K562 (cell line): Measurements from ENCODE around the gene SLC49A3. TPM values are rescaled to one million over a fixed set of nuclear protein-coding genes. Genes with fewer than 3 reads are reported as not detected.
"Not testable (repeated sequence)": the region's sequence is repeated elsewhere in the genome, so short reads cannot be mapped to it uniquely, and the experiment has no call there.

Source experiments
- ATAC-seq: fragments of 200-7000 bp; cut with Tn5 transposase; 3 replicates; pipeline ENCODE4 v1.9.1; 2020; ENCODE audit warnings: moderate library complexity
- BruUV-seq: library from RNA; stranded (reverse); fragments of 400-500 nt; replicated peaks from 2 replicates; lab custom pipeline; 2021; lab: Mats Ljungman, UMichigan
- CTCF ChIA-PET: fragments of 300-600 bp; formaldehyde crosslinking; extraction: SDS; loops from one replicate; lab custom pipeline; 2021; ENCODE audit warnings: low intra/inter-chr PET ratio; lab: Yijun Ruan, JAX
- POLR2A ChIA-PET: fragments of 300-600, 350-650 bp; sonication (Branson Sonifier 250); formaldehyde crosslinking; extraction: SDS; loops from one replicate; lab custom pipeline; 2021; ENCODE audit warnings: antibody characterized with exemption, inconsistent platforms; lab: Yijun Ruan, JAX
- DNase-seq, 4 experiments: peaks; one replicate each; pipeline versions ENCODE4 v3.0.0 to v3.0.0-alpha.2; 2011 to 2018; ENCODE audit warnings: low spot score in 3 of 4, mixed read lengths in 3 of 4; ENCODE audit errors: extremely low read depth in 1 of 4
- FAIRE-seq: peaks from 2 replicates; lab custom pipeline; 2011; peaks lifted over from hg19 to GRCh38; lab: Jason Lieb, UNC
- H2AFZ ChIP-seq: 2 replicates; pipeline ENCODE4 v1.6.0; 2011; ENCODE audit warnings: low read depth, low read length, control low read depth, inconsistent platforms
- H3K27ac ChIP-seq: fragments of 200-600 bp; 3 replicates; pipeline ENCODE4 v1.8.0; 2011; ENCODE audit warnings: low read depth, mild to moderate bottlenecking, control low read depth, inconsistent platforms, low read length, moderate library complexity, mixed read lengths; ENCODE audit errors: extremely low read depth
- H3K27me3 ChIP-seq, 2 experiments: fragments of 300-600 bp in 1 of 2; 2 replicates in 1 of 2; 3 replicates in 1 of 2; pipeline versions ENCODE4 v1.6.0 to v1.8.0; 2011; ENCODE audit warnings: inconsistent platforms in 2 of 2, low read length in 2 of 2, mild to moderate bottlenecking in 1 of 2, mixed read lengths in 1 of 2, moderate library complexity in 1 of 2; ENCODE audit not compliant: control insufficient read depth in 2 of 2, insufficient read depth in 2 of 2
- H3K36me3 ChIP-seq: fragments of 300-600 bp; 3 replicates; pipeline ENCODE4 v1.8.0; 2011; ENCODE audit warnings: mild to moderate bottlenecking, low read length, inconsistent platforms; ENCODE audit not compliant: control insufficient read depth, insufficient read depth
- H3K4me1 ChIP-seq, 2 experiments: fragments of 200-600 bp in 1 of 2; replicated peaks in 1 of 2; 2 replicates in 1 of 2; 3 replicates in 1 of 2; pipeline versions ENCODE4 v1.5.1 to v1.8.0; 2011; ENCODE audit warnings: inconsistent platforms in 2 of 2, low read length in 2 of 2, mild to moderate bottlenecking in 1 of 2, mixed read lengths in 1 of 2, moderate library complexity in 1 of 2; ENCODE audit not compliant: control insufficient read depth in 2 of 2, insufficient read depth in 2 of 2
- H3K4me2 ChIP-seq: 2 replicates; pipeline ENCODE4 v1.6.1; 2011; ENCODE audit warnings: low read length, control low read depth, inconsistent platforms, mixed read lengths; ENCODE audit not compliant: insufficient read depth
- H3K4me3 ChIP-seq: fragments of 200-600 bp; sonication (generic), shearing (Covaris generic); 2 replicates; pipeline ENCODE4 v1.5.1; 2016; ENCODE audit warnings: control low read depth, inconsistent platforms
- H3K79me2 ChIP-seq: fragments of 200-600 bp; 3 replicates; pipeline ENCODE4 v1.8.0; 2011; ENCODE audit warnings: low read length, inconsistent platforms; ENCODE audit not compliant: control insufficient read depth, insufficient read depth
- H3K9ac ChIP-seq, 2 experiments: 2 replicates each; pipeline versions ENCODE4 v1.6.0 to v1.6.1; 2011; ENCODE audit warnings: low read depth in 2 of 2, low read length in 2 of 2, control low read depth in 1 of 2, inconsistent platforms in 1 of 2, mild to moderate bottlenecking in 1 of 2, mixed read lengths in 1 of 2; ENCODE audit not compliant: insufficient read depth in 1 of 2
- H3K9me1 ChIP-seq: one replicate; pipeline ENCODE4 v1.6.0; 2011; ENCODE audit warnings: inconsistent platforms, mild to moderate bottlenecking, low read length, moderate library complexity; ENCODE audit not compliant: control insufficient read depth, insufficient read depth
- H3K9me3 ChIP-seq: replicated peaks from 2 replicates; pipeline ENCODE4 v1.5.1; 2011; ENCODE audit warnings: low read depth, low read length, inconsistent platforms; ENCODE audit not compliant: control insufficient read depth, insufficient read depth
- H4K20me1 ChIP-seq: replicated peaks from 2 replicates; pipeline ENCODE4 v1.6.1; 2011; ENCODE audit warnings: low read length, inconsistent platforms, mixed read lengths; ENCODE audit not compliant: control insufficient read depth, insufficient read depth
- CBX3 ChIP-seq, 2 experiments: IDR thresholded peaks; 1 replicate in 1 of 2; 2 replicates in 1 of 2; pipeline ENCODE4 v1.6.1; 2012; ENCODE audit warnings: inconsistent platforms in 2 of 2, low read length in 2 of 2, borderline replicate concordance in 1 of 2, control low read depth in 1 of 2
- GABPB1 ChIP-seq: sonication (generic); formaldehyde crosslinking; IDR thresholded peaks from 2 replicates; pipeline ENCODE4 v1.8.0; 2022; ENCODE audit warnings: mild to moderate bottlenecking, missing genetic modification reagents
- RAD21 ChIP-seq, 2 experiments: fragments of 250-450 bp in 1 of 2; fragments of 450-650 bp in 1 of 2; sonication (Bioruptor Pico) in 1 of 2; formaldehyde crosslinking in 1 of 2; IDR thresholded peaks in 1 of 2; conservative IDR thresholded peaks in 1 of 2; 2 replicates each; pipeline versions ENCODE4 v1.4.0 to v1.8.0; 2020 to 2022; ENCODE audit warnings: mild to moderate bottlenecking in 2 of 2, moderate library complexity in 1 of 2
- ZNF24 ChIP-seq: fragments of 450-650 bp; IDR thresholded peaks from 2 replicates; pipeline ENCODE4 v1.6.1; 2016
- ZNF274 ChIP-seq: IDR thresholded peaks from 2 replicates; pipeline ENCODE4 v1.6.1; 2011; ENCODE audit warnings: low read depth, mild to moderate bottlenecking, low read length, moderate library complexity, borderline replicate concordance
- ZNF347 ChIP-seq: fragments of 450-650 bp; formaldehyde crosslinking; IDR thresholded peaks from 2 replicates; pipeline ENCODE4 v1.4.0; 2020; ENCODE audit warnings: low read depth, mild to moderate bottlenecking, moderate library complexity
- WGBS: fragments of 100-300 bp; shearing (Covaris generic); methylation state at CpG from one replicate; pipeline ENCODE4 v1.1.6; 2016; ENCODE audit warnings: low coverage, mixed read lengths; ENCODE audit not compliant: insufficient coverage; ENCODE audit errors: missing lambda C conversion rate; 5-methylcytosine and 5-hydroxymethylcytosine counted together
- in situ Hi-C: fragments of 300-500 bp; cut with MboI; formaldehyde crosslinking; loops from 4 replicates; pipeline ENCODE4 v1.15.0; 2018; ENCODE audit warnings: inconsistent platforms, mixed read lengths
- intact Hi-C: fragments of 100-400 bp; cut with micrococcal nuclease; formaldehyde crosslinking; loops from 2 replicates; pipeline ENCODE4 v1.14.2; 2022
- polyA plus RNA-seq, 8 experiments: library from polyadenylated mRNA; depleted of rRNA in 4 of 8; stranded (reverse) in 5 of 8; unstranded in 3 of 8; fragments of >200 nt; fragmentation: Nextera tagmentation in 2 of 8; fragmentation: Illumina TruSeq in 1 of 8; extraction: Ambion mirVana in 2 of 8; extraction: Trizol in 1 of 8; gene quantifications; 2 replicates each; pipeline versions ENCODE4 v1.2.1 to v1.2.3, GENCODE V29; 2011 to 2014; ENCODE audit warnings: inconsistent platforms in 1 of 8, missing spikeins in 1 of 8
- total RNA-seq, 7 experiments: library from RNA; depleted of rRNA in 6 of 7; stranded (reverse); fragments of >200 nt in 6 of 7; fragmentation: Illumina TruSeq in 2 of 7; extraction: Trizol in 2 of 7; gene quantifications; 2 replicates each; pipeline versions ENCODE4 v1.2.1 to v1.2.3, GENCODE V29; 2011 to 2021; ENCODE audit warnings: low replicate concordance in 1 of 7
- TF ChIP-seq, protein P1 (sequence below): fragments of 450-650 bp; formaldehyde crosslinking; IDR thresholded peaks from 2 replicates; pipeline ENCODE4 v1.4.0; 2022; ENCODE audit warnings: mild to moderate bottlenecking, moderate library complexity

Gene SLC49A3
- total and polyA plus RNA-seq, 9 of the 15 experiments (the other 6 are each of a cell fraction or from before 2014, with no cell fraction given), result 0.24 to 0.41 TPM; not detected in 7

DNA sequence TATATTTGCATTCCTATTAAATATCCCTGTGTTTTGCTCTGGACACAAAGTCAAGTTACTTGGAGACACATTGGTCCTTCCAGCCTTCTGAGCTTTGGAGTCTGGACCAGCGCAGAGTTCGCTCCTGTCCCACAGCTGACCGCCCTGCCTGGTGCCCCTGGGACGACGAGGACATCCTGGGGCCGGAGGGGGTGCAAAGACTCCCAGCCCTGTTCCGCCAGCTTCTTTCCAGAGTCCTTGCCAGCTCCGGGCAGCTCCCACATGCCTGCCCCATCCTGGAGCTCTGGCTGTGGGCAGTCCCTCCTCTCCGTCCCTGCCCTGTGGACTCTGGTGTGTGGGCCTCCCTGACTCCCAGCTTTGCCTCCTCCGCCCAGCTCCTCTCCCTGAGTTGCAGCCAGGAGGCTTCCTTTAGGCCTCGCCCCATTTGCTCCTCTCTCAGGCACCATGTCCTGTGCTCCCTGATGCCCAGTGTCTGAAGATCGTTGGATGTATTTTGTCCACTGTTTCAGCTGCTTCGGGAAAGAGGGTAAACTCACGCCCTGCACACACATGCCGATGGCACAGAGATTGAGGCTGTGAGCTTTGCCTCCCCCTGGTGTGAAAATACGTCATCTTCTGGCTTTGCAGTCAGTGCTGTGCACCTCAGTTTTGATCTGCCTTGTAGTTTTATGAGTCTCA is 11.8 kb upstream of the SLC49A3 start (continued):
- TF ChIP-seq RAD21 (CRISPR knock-in tag; conservative IDR thresholded peaks at IDR 0.05 in 1 of 2, IDR thresholded peaks at IDR 0.05 in 1 of 2) (peak in 1 of 2 experiments; percentile 43; a peak in 2 of 4 replicates), ZNF274 (no peak), CBX3 (IDR thresholded peaks at IDR 0.05; ENCODE audit: borderline replicate concordance in 1 of 2, low read length in 2 of 2) (no peak)

DNA sequence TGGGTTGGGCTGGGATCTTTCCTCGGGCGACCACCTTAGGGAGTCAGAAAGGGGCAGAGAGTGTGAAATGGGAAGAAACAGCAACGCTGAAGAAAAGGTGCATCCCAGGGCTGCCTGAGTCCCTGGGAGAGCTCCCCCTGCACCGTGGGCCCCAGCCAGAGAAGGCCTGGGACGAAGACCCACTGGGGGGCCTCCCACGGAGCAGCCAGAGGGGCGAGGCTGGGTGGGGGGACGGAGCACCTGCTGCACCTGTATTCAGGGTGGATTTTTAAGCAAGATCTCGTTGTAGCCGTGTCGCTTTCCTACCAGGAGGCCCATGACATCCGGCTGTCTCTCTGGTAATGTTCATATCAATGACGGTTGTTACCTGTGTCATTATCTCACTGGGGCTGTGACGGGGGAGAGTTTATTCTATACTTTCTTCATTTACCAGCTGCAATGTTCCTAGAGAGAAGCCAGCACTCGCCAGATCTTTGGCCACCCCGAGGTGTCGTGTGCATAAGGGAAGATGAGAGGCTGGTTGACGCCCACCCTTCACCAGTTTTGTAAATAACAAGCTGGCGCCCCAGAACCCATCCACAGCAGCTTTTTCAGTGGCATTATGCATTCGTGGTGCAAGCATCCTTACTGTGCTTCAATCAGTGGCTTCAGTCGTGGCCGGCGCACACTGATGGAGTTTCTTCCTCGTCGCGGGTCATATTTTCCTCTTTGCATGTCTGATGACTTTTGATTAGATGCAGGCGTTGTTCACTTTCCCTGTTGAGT is 11.0 kb upstream of the SLC49A3 start:
- H3K36me3 ChIP-seq, result no peaks in the 10 kb centered on the region
- BruUV-seq, result no TSS peak
- no peaks in the 10 kb centered on the region for H3K9me3 ChIP-seq
- TF ChIP-seq ZNF24 (no peak), GABPB1 (CRISPR knock-in tag) (0 out of 2 replicates have a peak, but pooled peaks have one; percentile 7), ZNF347 (CRISPR knock-in tag) (no peak)
- TF ChIP-seq, protein P1, sequence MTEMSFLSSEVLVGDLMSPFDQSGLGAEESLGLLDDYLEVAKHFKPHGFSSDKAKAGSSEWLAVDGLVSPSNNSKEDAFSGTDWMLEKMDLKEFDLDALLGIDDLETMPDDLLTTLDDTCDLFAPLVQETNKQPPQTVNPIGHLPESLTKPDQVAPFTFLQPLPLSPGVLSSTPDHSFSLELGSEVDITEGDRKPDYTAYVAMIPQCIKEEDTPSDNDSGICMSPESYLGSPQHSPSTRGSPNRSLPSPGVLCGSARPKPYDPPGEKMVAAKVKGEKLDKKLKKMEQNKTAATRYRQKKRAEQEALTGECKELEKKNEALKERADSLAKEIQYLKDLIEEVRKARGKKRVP (CRISPR knock-in tag), result no peak
- TF ChIP-seq, all 486 proteins: peak for 1
- Histone ChIP-seq H2AFZ (peak overlapping the region; percentile 52; the same call in 1 of the 2 replicates), H3K4me2 (peak overlapping the region; percentile 59; the same call in 1 of the 2 replicates), H4K20me1 (no peaks in the 10 kb centered on the region), H3K9me1 (peaks cover 3% of the 10 kb centered on the region), H3K79me2 (no peaks in the 10 kb centered on the region), H3K4me3 (no peak overlapping the region), H3K4me1 (peaks cover 25 to 53% of the 10 kb centered on the region in 2 experiments; a peak in 4 of 5 replicates), H3K27me3 (no peaks in the 10 kb centered on the region), H3K9ac (peak overlapping the region in 1 of 2 experiments; percentile 60; a peak in 1 of 4 replicates), H3K27ac (peak overlapping the region; percentile 29; the same call in 1 of the 3 replicates)
- CTCF ChIA-PET, result no interaction called here
- ATAC-seq, result no peak
- FAIRE-seq, result no peak
- in situ Hi-C loops, result no loop called here
- intact Hi-C loops, result no loop called here
- DNase-seq, result no peak
- POLR2A ChIA-PET, result interaction anchor here (1.5 to 2.4 kb wide), 2 partner anchors 9 to 11 kb away, joined by 4 to 7 read pairs; no protein-coding TSS in a partner anchor
- WGBS, result 56% methylated on average over 24 of the region's 27 CpGs

DNA sequence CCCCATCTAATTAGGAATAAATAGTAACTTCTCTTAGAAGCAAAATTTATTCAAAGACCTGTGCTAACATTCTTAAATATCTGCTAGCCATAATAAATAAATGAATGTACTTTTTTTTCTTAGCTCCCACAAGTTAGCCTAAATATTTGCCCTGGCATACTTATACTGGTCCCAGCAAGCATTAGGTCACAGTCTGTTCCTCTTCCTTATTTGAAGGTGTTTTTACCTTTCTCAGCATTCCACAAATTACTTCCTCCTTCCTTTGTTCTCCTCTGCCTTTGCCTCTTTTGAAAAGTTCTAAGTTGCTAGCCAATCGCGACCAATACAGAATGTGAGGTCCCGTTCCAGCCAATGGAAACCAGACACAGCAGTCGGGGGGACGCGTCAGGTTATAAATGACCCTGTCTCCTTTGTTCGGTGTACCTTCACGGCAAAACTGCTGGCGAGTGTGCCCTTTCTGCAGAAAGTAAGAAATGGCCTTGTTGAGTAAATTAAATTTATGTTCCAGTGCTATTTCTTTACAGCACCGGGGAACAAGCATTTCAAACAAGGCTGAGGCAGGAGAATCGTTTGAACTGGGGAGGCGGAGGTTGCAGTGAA is 5.5 kb upstream of the SLC49A3 start:
- H2AFZ ChIP-seq, CTCF ChIA-PET, BruUV-seq, H3K27ac ChIP-seq, intact Hi-C loops, H3K9me1 ChIP-seq, POLR2A ChIA-PET, H3K9ac ChIP-seq, in situ Hi-C loops, H3K27me3 ChIP-seq, DNase-seq, H3K36me3 ChIP-seq, ATAC-seq, H3K79me2 ChIP-seq, H3K9me3 ChIP-seq, H3K4me3 ChIP-seq, H4K20me1 ChIP-seq, H3K4me2 ChIP-seq, FAIRE-seq: not testable (repeated sequence)
- peaks cover 7 to 25% of the 10 kb centered on the region in 2 experiments; a peak in 3 of 5 replicates for H3K4me1 ChIP-seq
- WGBS, result 66% methylated on average over 11 of the region's 12 CpGs
